Stimulated activated CD4-positive, alpha-beta T cell treated with anti-CD3 and anti-CD28 coated beads, TNF-alpha, amount 100 ng/mL, for 48 hours (primary cell): ENCODE measurements around the gene STK33.

ENCODE experiments used
- DNase-seq, 3 donors: peaks; one replicate each; pipeline ENCODE4 v3.0.0-alpha.2; 2020; ENCODE audit warnings: low read depth in 3 of 3

Gene STK33

GRCh38 chr11:8593935-8594909 is at the start of gene STK33:
Gene STK33 (minus strand): TSS chr11:8594228. CDS start chr11:8474905, 119,323 bp downstream.
- peak in 2 of 3 donors; percentile 29 to 36 for DNase-seq

- no peak for DNase-seq
These were observed 48.3 kb upstream of the STK33 start for GRCh38 chr11:8642196-8642841.

- no peak for DNase-seq
These were observed 47.3 kb upstream of the STK33 start for GRCh38 chr11:8641332-8641731.

GRCh38 chr11:8640267-8640906 is 46.4 kb upstream of the STK33 start:
- no peak for DNase-seq

GRCh38 chr11:8639655-8640054 is 45.6 kb upstream of the STK33 start:
- no peak for DNase-seq

GRCh38 chr11:8638300-8638699 is 44.3 kb upstream of the STK33 start:
- no peak for DNase-seq

- no peak for DNase-seq
These were observed 42.1 kb upstream of the STK33 start for GRCh38 chr11:8636127-8636526.

GRCh38 chr11:8634498-8634897 is 40.5 kb upstream of the STK33 start:
- DNase-seq, result no peak

GRCh38 chr11:8631395-8632118 is 37.5 kb upstream of the STK33 start:
- DNase-seq, result no peak

GRCh38 chr11:8624698-8625097 is 30.7 kb upstream of the STK33 start:
- no peak for DNase-seq

GRCh38 chr11:8621147-8621546 is 27.1 kb upstream of the STK33 start:
- no peak for DNase-seq

GRCh38 chr11:8617063-8617462 is 23.0 kb upstream of the STK33 start:
- DNase-seq, result no peak

GRCh38 chr11:8615291-8616032 is 21.4 kb upstream of the STK33 start:
- DNase-seq, result no peak

- no peak for DNase-seq
These were observed 20.5 kb upstream of the STK33 start for GRCh38 chr11:8614497-8614896.

GRCh38 chr11:8613036-8613435 is 19.0 kb upstream of the STK33 start:
- no peak for DNase-seq

GRCh38 chr11:8612522-8612921 is 18.5 kb upstream of the STK33 start:
- DNase-seq, result no peak

GRCh38 chr11:8610532-8611116 is 16.6 kb upstream of the STK33 start:
- no peak for DNase-seq

- no peak for DNase-seq
These were observed 14.6 kb upstream of the STK33 start for GRCh38 chr11:8608652-8609051.

- no peak for DNase-seq
These were observed 12.0 kb upstream of the STK33 start for GRCh38 chr11:8605971-8606563.

GRCh38 chr11:8604078-8604723 is 10.2 kb upstream of the STK33 start:
- peak; percentile 6 to 20 (median 10) for DNase-seq
